ENCODE results near the gene SNRNP200. TPM values are rescaled to one million over a fixed set of nuclear protein-coding genes. Genes with fewer than 3 reads are reported as not detected.
A peak's percentile ranks its signal among the peaks of the same experiment; 100 is the strongest.

The SNRNP200 gene
- total RNA-seq, 4 donors from 2014 or later: 73.7 to 106 (median 90.8) TPM

DNA sequence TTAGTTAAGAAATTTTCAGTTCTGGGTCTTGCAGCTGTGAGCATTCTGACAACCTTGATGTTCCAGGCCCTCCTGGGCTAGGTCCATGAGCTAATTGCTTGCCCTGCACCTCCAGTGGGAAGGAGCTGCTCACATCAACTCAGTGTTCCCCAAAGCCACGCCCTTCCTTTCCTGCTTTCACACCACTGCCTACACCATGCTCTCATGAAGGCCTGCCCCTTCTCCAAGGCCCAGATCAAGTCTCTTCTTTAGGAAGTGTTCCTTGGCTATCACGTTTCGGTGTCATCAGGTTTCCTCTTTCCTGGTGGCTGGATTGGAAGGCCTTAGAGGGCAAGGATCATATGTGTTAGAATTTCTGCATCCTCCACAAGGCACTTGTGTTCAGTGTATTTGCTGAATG lies 58.3 kb downstream of the SNRNP200 start:
- peaks cover 28 to 34% (median 32%) of the 10 kb centered on the region in 4 donors for H3K4me1 ChIP-seq
- WGBS: 77% methylated on average over 3 of the region's 3 CpGs
- DNase-seq (ENCODE audit: extremely low spot score): no peak
- H3K36me3 ChIP-seq: peaks cover 0 to 7% (median 2%) of the 10 kb centered on the region in 4 donors
- no peak overlapping the region for H3K27ac ChIP-seq (replicated peaks in 1 of 4)
- H3K9me3 ChIP-seq: no peaks in the 10 kb centered on the region
- intact Hi-C loops (cut with DNase I): no loop called here
- no peak for TF ChIP-seq EP300 (IDR thresholded peaks at IDR 0.05)
- TF ChIP-seq CTCF (IDR thresholded peaks at IDR 0.05): no peak
- no peak for TF ChIP-seq POLR2A (IDR thresholded peaks at IDR 0.05; ENCODE audit: low read depth)
- TF ChIP-seq POLR2AphosphoS5 (IDR thresholded peaks at IDR 0.05): no peak
- H3K27me3 ChIP-seq: no peaks in the 10 kb centered on the region
- no peak overlapping the region for H3K4me3 ChIP-seq

GRCh38 chr2:96245609-96246390 lies 59.5 kb downstream of the SNRNP200 start:
- peaks cover 0 to under 1% (median 0%) of the 10 kb centered on the region in 4 donors for H3K36me3 ChIP-seq
- H3K27me3 ChIP-seq: no peaks in the 10 kb centered on the region
- TF ChIP-seq CTCF (IDR thresholded peaks at IDR 0.05) (no peak), POLR2AphosphoS5 (IDR thresholded peaks at IDR 0.05) (no peak), POLR2A (IDR thresholded peaks at IDR 0.05; ENCODE audit: low read depth) (no peak), EP300 (IDR thresholded peaks at IDR 0.05) (no peak)
- no peak for DNase-seq (ENCODE audit: extremely low spot score)
- H3K4me3 ChIP-seq: no peak overlapping the region
- 81% methylated on average over 8 of the region's 8 CpGs for WGBS
- peaks cover 17 to 31% (median 23%) of the 10 kb centered on the region in 4 donors for H3K4me1 ChIP-seq
- no peaks in the 10 kb centered on the region for H3K9me3 ChIP-seq
- intact Hi-C loops (cut with DNase I): no loop called here
- no peak overlapping the region for H3K27ac ChIP-seq (replicated peaks in 1 of 4)

GRCh38 chr2:96243843-96244242 lies 61.5 kb downstream of the SNRNP200 start:
- intact Hi-C loops (cut with DNase I): no loop called here
- no peaks in the 10 kb centered on the region for H3K27me3 ChIP-seq
- no peak overlapping the region for H3K4me3 ChIP-seq
- peaks cover 0 to 13% (median 6%) of the 10 kb centered on the region in 4 donors for H3K36me3 ChIP-seq
- TF ChIP-seq POLR2AphosphoS5 (IDR thresholded peaks at IDR 0.05) (no peak), CTCF (IDR thresholded peaks at IDR 0.05) (no peak), POLR2A (IDR thresholded peaks at IDR 0.05; ENCODE audit: low read depth) (no peak), EP300 (IDR thresholded peaks at IDR 0.05) (no peak)
- WGBS: 88% methylated on average over 5 of the region's 5 CpGs
- no peaks in the 10 kb centered on the region for H3K9me3 ChIP-seq
- no peak overlapping the region for H3K27ac ChIP-seq (replicated peaks in 1 of 4)
- H3K4me1 ChIP-seq: peaks cover 0 to 30% (median 4%) of the 10 kb centered on the region in 4 donors
- no peak for DNase-seq (ENCODE audit: extremely low spot score)

DNA sequence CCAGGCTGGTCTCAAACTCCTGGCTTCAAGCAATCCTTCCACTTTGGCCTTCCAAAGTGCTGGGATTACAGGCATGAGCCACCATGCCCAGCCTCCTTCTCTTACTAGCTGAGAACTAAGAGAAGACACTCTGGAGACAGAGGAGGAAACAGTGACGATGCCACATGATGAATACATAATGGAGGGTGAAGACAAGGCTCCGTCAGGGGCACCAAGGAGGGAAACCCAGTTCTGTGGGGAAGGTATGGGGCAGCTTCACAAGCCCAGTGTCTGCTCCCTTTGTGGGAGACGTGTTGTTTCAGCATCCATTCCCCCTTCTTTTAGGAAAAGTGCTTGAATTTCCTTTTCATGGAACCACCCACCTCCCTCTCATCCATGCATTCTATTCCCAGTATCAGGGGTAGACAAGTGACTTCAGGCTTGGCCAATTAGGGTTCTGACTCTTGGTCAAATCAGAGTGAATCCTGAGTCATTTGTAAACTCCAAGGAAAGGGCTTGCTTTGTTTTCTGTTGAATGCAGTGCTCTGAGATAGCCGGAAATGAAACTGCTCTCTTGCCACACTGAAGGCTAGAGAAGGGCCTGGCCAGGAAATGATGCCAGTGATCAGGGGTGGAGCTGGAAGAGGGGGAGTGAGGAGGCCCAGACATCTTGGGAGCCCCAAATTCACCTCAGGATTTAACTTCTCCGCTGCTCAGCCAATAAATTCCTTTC lies 63.3 kb downstream of the SNRNP200 start:
- Histone ChIP-seq H3K27ac (replicated peaks in 1 of 4) (peak overlapping the region; percentile 30 to 70 (median 57)), H3K27me3 (no peaks in the 10 kb centered on the region), H3K9me3 (no peaks in the 10 kb centered on the region), H3K4me3 (no peak overlapping the region), H3K4me1 (peaks cover 0 to 30% (median 4%) of the 10 kb centered on the region in 4 donors), H3K36me3 (peaks cover 0 to 23% (median 7%) of the 10 kb centered on the region in 4 donors)
- 67% methylated on average over 5 of the region's 5 CpGs for WGBS
- intact Hi-C loops (cut with DNase I): no loop called here
- TF ChIP-seq CTCF (IDR thresholded peaks at IDR 0.05) (no peak), POLR2AphosphoS5 (IDR thresholded peaks at IDR 0.05) (peak; percentile 30), POLR2A (IDR thresholded peaks at IDR 0.05; ENCODE audit: low read depth) (no peak), EP300 (IDR thresholded peaks at IDR 0.05) (no peak)
- no peak for DNase-seq (ENCODE audit: extremely low spot score)
